GM21528 (cell line): ENCODE data around the gene BGLAP.

Experiments used
- ATAC-seq: cut with Tn5 transposase; IDR thresholded peaks from one replicate; pipeline ENCODE4 v1.9.1; 2021; ENCODE audit warnings: mild to moderate bottlenecking, moderate library complexity; ENCODE audit not compliant: unreplicated experiment, low FRiP score

Gene BGLAP

GRCh38 chr1:156251527-156251926, 9.5 kb downstream of the BGLAP start:
- no peak for ATAC-seq

- no peak for ATAC-seq
Measured at GRCh38 chr1:156253634-156254033, 11.7 kb downstream of the BGLAP start.

DNA sequence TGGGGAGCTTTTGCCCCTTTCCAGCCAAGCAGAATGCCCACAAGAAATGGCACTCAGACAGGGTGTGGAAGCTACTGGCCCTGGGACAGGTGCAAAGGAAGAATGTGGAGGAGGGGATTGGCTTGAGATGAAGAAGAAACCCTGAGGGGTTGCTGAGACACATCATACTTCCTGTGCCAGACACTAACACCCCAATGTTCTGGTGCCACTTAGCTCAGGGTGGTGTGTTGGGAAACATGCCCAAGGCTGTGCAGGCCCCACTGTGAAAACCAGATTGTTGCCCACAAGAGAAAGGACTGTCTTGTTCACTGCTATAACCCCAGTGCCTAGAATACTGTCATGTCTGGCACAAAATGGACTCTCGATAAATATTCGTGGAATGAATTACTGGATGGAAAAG, 15.7 kb downstream of the BGLAP start:
- no peak for ATAC-seq

- ATAC-seq, result no peak
Measured at GRCh38 chr1:156258859-156259258, 16.9 kb downstream of the BGLAP start.

GRCh38 chr1:156259805-156260204, 17.8 kb downstream of the BGLAP start:
- ATAC-seq, result no peak

- ATAC-seq, result no peak
Measured at GRCh38 chr1:156260896-156261295, 18.9 kb downstream of the BGLAP start.

- ATAC-seq, result no peak
Measured at GRCh38 chr1:156262461-156263287, 20.7 kb downstream of the BGLAP start.

- ATAC-seq, result no peak
Measured at GRCh38 chr1:156263288-156263655, 21.3 kb downstream of the BGLAP start.

DNA sequence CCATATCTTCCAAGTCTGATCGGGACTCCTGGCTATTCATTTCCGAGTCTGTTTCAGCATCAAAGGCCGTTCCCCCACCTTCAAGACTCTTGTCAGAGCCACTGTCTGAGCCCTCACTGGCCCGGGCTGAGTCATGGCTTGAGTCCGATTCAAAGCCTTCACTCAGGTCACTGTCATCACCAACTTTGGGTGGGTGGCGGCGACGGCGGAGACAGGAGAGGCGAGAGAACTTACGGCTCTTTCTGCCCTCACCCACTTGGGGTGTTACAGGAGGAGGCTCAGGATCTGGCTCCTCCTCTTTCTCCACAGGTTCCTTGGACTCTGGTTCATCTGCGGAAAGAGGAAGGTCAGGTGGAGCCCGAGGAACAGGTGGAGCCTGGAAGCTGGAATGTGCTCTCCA, 24.1 kb downstream of the BGLAP start:
- no peak for ATAC-seq

DNA sequence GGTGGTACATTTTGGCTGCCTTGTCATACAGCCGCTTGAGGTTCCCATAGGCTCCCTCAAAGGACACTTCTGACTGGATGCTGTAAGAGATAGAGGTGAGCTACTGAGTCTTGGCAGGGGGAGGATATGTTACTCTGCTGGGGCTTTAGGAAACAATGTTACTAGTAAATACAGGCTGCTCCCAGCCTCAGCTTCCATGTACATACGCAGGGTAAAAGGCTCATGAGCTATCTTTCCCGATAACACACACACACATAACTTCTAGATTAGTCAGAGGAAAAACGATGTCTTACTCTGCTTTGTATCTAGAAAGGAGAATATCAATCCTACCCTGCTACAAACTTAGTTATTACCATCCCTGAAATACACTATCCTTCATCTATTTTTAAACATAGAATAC, 26.4 kb downstream of the BGLAP start:
- ATAC-seq, result no peak

DNA sequence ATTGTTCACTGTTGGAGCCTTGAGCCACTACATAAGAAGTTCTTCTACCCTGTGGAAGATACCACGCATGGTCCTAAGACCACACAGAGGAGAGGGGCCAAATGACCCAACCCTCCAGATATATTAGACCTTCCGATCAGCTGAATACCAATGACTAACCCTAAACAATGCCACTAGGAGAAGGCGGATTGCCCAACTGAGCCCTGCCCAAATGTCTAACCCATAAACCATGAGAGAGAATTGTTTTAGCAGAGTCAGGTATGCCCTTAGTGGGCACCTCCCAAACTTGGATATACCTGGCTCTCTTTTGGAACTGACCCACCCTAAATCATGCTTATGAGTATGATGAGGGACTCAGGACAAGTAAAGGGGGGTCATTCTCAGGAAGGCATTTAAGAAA, 28.3 kb downstream of the BGLAP start:
- ATAC-seq, result no peak

DNA sequence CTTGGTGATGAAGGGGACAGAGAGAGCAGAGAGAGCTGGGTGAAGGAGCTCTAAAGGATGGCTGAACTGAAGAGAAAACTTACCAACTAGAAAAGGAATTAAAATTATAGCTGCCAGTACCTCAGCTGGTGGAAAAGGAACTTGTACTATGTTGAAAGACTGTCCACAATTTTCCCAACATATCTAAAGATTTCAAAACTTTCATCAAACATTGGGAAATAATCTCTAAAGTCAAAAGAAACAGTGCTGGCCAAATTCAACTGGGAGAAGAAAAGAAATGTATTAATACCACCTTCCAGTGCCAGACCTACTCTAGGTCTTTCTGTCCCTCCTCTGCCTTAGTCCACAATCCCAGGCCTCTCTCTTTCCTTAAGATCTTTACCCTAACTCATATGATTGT, 34.5 kb downstream of the BGLAP start:
- no peak for ATAC-seq

GRCh38 chr1:156276966-156277381, 35.0 kb downstream of the BGLAP start:
- no peak for ATAC-seq

DNA sequence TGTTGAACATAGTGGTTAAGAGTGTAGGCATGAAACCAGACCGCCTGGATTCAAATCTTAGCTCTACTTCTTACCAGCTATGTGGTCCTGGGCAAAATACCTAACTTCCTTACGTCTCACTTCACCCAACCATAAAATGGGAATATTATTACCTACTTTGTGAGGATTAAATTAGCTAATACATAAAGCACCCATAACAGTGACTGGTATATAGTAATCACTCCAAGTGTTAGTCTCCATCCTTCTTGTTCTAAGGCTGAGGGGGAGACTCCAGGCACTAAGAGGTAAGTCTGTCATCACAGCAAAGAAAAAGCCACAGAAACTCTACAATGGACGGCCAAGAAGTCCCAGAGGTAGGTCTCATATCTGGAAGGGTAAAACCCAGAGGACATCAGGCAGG, 37.9 kb downstream of the BGLAP start:
- no peak for ATAC-seq

GRCh38 chr1:156281281-156281680, 39.3 kb downstream of the BGLAP start:
- peak; percentile 28 for ATAC-seq

DNA sequence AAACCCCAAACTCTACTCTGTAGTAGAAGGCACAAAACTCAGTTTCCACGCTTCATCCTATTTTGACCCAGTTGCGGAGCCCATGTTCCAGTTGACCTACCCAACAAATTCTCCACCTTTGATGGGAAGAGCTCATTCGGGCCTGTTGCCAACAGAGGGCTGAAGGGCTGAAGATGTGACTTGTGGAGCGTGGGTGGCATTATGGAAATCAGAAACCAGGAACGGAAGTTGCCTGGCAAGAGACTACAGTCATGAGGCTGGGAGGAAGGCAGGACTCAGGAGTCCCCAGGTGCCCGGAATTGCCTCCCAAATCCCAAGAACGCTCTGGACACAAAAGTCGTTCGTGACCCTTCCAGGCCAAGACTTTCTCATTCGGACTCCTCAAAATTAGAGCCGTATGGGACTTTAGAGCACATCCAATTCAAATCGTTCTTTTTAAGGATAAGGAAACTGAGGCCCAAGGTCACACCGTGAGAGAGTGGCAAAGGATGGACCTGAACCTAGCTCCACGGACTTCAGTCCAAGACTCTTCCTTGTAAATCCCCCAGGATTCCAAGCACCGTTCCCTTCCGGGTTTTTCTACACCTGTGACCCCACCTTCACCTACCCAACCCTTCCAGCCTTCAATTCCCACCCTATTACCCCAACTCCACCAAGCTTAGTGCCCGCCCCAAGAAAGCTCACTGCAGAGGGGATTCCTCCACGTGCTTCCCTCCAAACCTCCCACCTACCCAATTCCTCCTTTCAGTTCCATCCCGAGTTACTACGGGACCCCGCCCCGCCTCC, 39.9 kb downstream of the BGLAP start:
- peak; percentile 18 for ATAC-seq

DNA sequence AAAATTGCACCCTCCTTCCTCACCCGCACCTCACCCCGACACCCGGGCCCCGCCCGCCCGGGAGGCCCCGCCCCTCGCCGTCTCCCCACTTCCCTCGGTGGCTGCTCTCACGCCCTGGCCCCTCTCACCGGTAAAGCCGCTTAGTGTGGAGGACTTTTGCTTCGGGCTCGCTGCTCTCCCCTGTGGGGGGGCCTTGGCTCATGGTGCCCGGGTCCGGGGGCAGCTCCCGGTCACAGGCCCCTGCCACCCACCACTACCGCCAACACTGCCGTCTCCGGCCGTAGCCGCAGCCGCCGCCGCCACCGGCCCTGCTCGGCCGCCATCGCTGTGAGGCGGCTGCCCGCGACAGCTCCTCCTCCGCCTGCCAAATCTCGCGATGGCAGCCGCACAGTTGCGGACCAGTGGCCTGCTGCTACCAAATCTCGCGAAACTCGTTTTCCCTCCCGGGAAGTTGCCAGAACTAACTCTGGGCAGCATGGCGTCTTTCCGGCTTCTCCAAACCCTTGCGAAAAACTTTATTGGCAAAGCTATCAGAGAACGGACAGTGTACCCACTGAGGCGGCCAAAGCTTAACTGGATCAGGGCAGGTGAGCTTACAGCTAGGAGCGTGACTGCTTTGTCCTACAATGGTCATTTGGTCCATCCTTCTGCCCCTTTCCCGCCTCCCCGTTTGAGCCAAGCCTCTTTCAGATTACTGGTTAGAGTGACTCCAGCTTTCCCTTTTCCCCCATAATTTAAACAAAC, 40.7 kb downstream of the BGLAP start, which contains the start of gene SMG5:
Gene SMG5 (minus strand): TSS at position 347 of the 744 bp plus-strand sequence. CDS start 145 bp downstream, at position 202.
- peak; percentile 70 for ATAC-seq

DNA sequence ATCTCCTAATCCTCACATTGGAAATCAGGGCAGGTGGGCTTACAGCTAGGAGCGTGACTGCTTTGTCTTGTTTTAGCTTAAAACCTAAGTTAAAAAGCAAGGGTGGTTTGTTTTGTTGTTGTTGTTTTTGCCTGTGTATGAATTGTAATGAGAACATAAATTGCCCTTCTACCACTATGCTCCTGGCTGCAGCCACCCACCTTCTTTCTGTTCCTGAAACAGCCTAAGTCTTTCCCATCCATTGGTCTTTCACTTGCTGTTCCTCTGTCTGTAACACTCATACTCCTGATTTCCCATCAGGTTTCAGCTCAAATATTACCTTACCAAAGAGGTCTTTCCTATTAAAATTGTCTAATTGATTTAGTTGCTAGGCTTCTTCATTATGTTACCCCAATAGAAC, 41.5 kb downstream of the BGLAP start:
- no peak for ATAC-seq

- ATAC-seq, result no peak
Measured at GRCh38 chr1:156284112-156284511, 42.1 kb downstream of the BGLAP start, which contains the start of gene TMEM79. Gene TMEM79 (plus strand): TSS chr1:156284325. CDS start chr1:156285227, 902 bp downstream.

DNA sequence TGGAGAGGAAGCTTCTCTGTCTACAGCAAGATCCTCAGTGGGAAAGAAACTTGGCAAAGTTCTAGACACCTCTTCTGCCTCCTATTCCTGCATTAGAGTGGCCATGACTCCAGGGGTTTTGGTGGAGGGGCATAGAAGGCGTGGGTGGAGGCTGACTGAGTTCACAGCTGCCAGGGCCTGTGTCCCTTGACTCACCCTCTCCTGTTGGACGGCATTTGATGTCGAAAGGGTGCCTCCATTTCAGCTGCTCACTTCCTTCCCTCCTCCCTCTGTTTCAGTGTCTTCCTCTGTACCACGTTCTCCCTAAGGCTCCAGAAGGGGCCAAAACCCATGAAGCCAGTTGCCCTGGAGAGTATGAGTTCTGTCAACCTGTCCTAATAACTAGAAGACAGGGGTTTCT, 42.8 kb downstream of the BGLAP start:
- no peak for ATAC-seq

- no peak for ATAC-seq
Measured at GRCh38 chr1:156285437-156285836, 43.5 kb downstream of the BGLAP start.
